Measurements from ENCODE around the gene RREB1. TPM values are rescaled to one million over a fixed set of nuclear protein-coding genes. Genes with fewer than 3 reads are reported as not detected.

RREB1 gene
- total RNA-seq, 1 experiment from 2014 or later, result 53.5 TPM

DNA sequence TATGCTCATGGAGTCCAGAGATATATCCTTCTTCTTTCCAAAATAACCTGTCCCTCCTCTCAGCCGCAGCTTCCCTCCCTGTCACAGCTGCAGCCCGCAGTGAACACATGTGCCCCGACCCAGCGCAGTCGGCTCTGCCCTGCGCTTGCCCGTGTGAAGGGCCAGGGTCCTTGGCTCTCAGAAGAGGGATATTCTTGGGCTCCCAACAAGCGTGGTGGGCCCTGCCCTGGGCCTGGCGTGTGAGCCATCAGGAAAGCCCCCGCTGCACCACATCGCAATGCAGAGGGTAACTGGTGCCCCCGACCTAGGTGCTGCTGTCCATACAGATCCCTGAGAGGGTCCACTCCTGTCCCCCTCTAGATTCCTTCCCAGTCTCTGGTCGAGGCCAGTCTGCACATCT lies 140.1 kb downstream of the RREB1 start:
- ChIA-PET POLR2A (interaction anchor here (0.5 kb wide), 1 partner anchor 38 kb away, joined by 3 read pairs; no protein-coding TSS in a partner anchor), CTCF (interaction anchor here (0.7 kb wide), 1 partner anchor 500 kb away, joined by 3 read pairs; no protein-coding TSS in a partner anchor)
- BruUV-seq (replicated peaks), result no TSS peak
- DNase-seq (ENCODE audit: unreplicated experiment), result no peak
- H3K4me1 Mint-ChIP-seq (ENCODE audit: insufficient read depth, unreplicated experiment), result peaks cover 7% of the 10 kb centered on the region
- no peak overlapping the region for H3K4me3 Mint-ChIP-seq (ENCODE audit: unreplicated experiment)
- H3K36me3 Mint-ChIP-seq (ENCODE audit: insufficient read depth, unreplicated experiment), result peaks cover 85% of the 10 kb centered on the region
- H3K27ac Mint-ChIP-seq (ENCODE audit: low read depth, unreplicated experiment), result no peak overlapping the region
- no peaks in the 10 kb centered on the region for H3K27me3 Mint-ChIP-seq (ENCODE audit: insufficient read depth, unreplicated experiment)
- intact Hi-C loops (cut with micrococcal nuclease), result no loop called here
- H3K9me3 Mint-ChIP-seq (ENCODE audit: unreplicated experiment), result no peaks in the 10 kb centered on the region
- TF ChIP-seq, protein P1, sequence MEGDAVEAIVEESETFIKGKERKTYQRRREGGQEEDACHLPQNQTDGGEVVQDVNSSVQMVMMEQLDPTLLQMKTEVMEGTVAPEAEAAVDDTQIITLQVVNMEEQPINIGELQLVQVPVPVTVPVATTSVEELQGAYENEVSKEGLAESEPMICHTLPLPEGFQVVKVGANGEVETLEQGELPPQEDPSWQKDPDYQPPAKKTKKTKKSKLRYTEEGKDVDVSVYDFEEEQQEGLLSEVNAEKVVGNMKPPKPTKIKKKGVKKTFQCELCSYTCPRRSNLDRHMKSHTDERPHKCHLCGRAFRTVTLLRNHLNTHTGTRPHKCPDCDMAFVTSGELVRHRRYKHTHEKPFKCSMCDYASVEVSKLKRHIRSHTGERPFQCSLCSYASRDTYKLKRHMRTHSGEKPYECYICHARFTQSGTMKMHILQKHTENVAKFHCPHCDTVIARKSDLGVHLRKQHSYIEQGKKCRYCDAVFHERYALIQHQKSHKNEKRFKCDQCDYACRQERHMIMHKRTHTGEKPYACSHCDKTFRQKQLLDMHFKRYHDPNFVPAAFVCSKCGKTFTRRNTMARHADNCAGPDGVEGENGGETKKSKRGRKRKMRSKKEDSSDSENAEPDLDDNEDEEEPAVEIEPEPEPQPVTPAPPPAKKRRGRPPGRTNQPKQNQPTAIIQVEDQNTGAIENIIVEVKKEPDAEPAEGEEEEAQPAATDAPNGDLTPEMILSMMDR (IDR thresholded peaks at IDR 0.05; ENCODE audit: unreplicated experiment), result no peak

DNA sequence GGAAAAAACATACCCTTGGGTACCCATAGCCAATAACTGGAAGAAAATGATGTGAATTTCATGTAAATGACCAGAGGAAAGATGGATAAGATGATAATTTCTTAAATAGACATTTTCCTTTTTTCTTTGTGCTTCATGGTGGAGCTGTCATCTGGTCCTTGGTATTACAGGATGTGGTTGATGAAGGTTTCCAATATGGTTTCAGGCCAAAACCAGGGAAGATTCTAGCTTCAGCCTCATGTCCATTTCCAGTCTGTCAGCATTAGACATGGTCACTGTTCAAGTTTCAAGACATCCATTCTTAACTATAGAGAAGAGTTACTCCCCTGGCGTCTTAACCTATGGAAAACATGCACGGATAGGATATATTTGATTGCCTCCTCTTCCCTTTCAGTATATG lies 141.6 kb downstream of the RREB1 start:
- DNase-seq (ENCODE audit: unreplicated experiment), result no peak
- POLR2A ChIA-PET, result interaction anchor here (0.6 to 0.7 kb wide), 2 partner anchors 526 to 572 kb away, joined by 3 read pairs; no protein-coding TSS in a partner anchor
- no peaks in the 10 kb centered on the region for H3K27me3 Mint-ChIP-seq (ENCODE audit: insufficient read depth, unreplicated experiment)
- H3K9me3 Mint-ChIP-seq (ENCODE audit: unreplicated experiment), result no peaks in the 10 kb centered on the region
- H3K36me3 Mint-ChIP-seq (ENCODE audit: insufficient read depth, unreplicated experiment), result peaks cover 77% of the 10 kb centered on the region
- H3K4me3 Mint-ChIP-seq (ENCODE audit: unreplicated experiment), result no peak overlapping the region
- CTCF ChIA-PET, result no interaction called here
- BruUV-seq (replicated peaks), result TSS peak; percentile 11
- H3K27ac Mint-ChIP-seq (ENCODE audit: low read depth, unreplicated experiment), result no peak overlapping the region
- TF ChIP-seq, protein P1 (IDR thresholded peaks at IDR 0.05; ENCODE audit: unreplicated experiment), result no peak
- intact Hi-C loops (cut with micrococcal nuclease), result no loop called here
- H3K4me1 Mint-ChIP-seq (ENCODE audit: insufficient read depth, unreplicated experiment), result no peaks in the 10 kb centered on the region

DNA sequence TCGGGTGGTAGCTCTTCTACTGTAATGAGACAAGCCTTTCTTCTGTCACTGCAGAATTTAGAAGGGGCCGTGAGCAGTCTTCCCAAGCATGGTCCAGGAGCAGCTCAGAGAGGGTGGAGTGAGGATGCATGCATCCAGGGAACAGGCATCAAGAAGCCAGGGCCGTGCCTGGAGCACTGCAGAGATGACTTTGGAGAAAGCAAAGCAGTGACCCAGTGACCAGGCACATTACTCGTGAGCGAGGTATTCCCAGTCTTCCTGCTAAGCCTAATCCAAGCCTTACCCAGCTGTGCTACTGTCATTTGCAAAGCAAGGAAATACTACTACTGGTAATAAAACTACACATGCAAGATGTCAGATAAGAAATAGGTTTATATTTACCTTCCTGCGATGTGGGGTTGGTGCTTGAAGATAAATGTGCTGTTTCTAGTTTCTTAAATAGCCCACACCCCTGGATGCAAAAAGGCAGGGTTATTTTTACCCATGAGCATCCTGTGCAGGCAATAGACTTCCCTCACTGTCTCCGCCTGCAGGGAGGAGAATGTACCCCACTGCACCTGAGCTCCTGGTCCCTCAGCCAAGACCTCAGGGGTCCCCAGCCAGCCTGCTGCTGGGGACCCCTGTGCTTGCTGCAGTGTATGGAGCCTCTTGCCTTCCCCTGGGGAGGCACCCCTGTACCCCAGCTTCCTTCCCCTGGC lies 142.3 kb downstream of the RREB1 start:
- no peaks in the 10 kb centered on the region for H3K27me3 Mint-ChIP-seq (ENCODE audit: insufficient read depth, unreplicated experiment)
- intact Hi-C loops (cut with micrococcal nuclease), result no loop called here
- no peak for DNase-seq (ENCODE audit: unreplicated experiment)
- ChIA-PET CTCF (interaction anchor here (0.5 to 0.6 kb wide), 2 partner anchors 10 to 525 kb away, joined by 3 read pairs; no protein-coding TSS in a partner anchor), POLR2A (interaction anchor here (0.6 to 0.7 kb wide), 2 partner anchors 352 to 526 kb away, joined by 3 to 4 read pairs; no protein-coding TSS in a partner anchor)
- peaks cover 71% of the 10 kb centered on the region for H3K36me3 Mint-ChIP-seq (ENCODE audit: insufficient read depth, unreplicated experiment)
- TF ChIP-seq, protein P1 (IDR thresholded peaks at IDR 0.05; ENCODE audit: unreplicated experiment), result no peak
- H3K27ac Mint-ChIP-seq (ENCODE audit: low read depth, unreplicated experiment), result no peak overlapping the region
- no peak overlapping the region for H3K4me3 Mint-ChIP-seq (ENCODE audit: unreplicated experiment)
- H3K9me3 Mint-ChIP-seq (ENCODE audit: unreplicated experiment), result no peaks in the 10 kb centered on the region
- no TSS peak for BruUV-seq (replicated peaks)
- H3K4me1 Mint-ChIP-seq (ENCODE audit: insufficient read depth, unreplicated experiment), result no peaks in the 10 kb centered on the region

DNA sequence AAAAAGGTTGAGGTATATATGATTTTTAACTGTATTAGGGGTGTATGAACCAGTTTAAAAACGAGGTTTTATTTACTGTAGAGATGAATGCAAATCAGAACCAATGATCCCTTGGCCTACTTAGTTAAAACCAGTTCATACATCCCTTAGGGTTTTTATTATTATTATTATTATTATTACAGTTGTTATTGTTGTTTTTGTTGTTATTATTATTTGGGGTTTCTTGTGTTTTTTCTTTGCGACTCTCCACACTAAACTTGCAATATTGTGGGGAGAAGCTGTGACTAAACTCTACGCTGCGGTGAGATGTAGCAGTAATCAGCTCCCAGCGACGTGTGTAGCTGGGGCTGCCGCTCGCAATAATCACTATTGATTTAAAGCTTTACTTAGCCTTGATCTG lies 143.1 kb downstream of the RREB1 start:
- H3K4me1 Mint-ChIP-seq (ENCODE audit: insufficient read depth, unreplicated experiment), result no peaks in the 10 kb centered on the region
- intact Hi-C loops (cut with micrococcal nuclease), result no loop called here
- H3K4me3 Mint-ChIP-seq (ENCODE audit: unreplicated experiment), result no peak overlapping the region
- peaks cover 64% of the 10 kb centered on the region for H3K36me3 Mint-ChIP-seq (ENCODE audit: insufficient read depth, unreplicated experiment)
- no peaks in the 10 kb centered on the region for H3K9me3 Mint-ChIP-seq (ENCODE audit: unreplicated experiment)
- no peak overlapping the region for H3K27ac Mint-ChIP-seq (ENCODE audit: low read depth, unreplicated experiment)
- TF ChIP-seq, protein P1 (IDR thresholded peaks at IDR 0.05; ENCODE audit: unreplicated experiment), result no peak
- no TSS peak for BruUV-seq (replicated peaks)
- no peak for DNase-seq (ENCODE audit: unreplicated experiment)
- ChIA-PET POLR2A (interaction anchor here (0.7 to 2.6 kb wide), 3 partner anchors 10 to 352 kb away, joined by 3 to 9 read pairs (median 4); no protein-coding TSS in a partner anchor), CTCF (interaction anchor here (0.6 to 1.9 kb wide), 5 partner anchors 8 to 1096 kb away, joined by 3 to 9 read pairs (median 3); no protein-coding TSS in a partner anchor)
- H3K27me3 Mint-ChIP-seq (ENCODE audit: insufficient read depth, unreplicated experiment), result no peaks in the 10 kb centered on the region
